Breast epithelium (tissue), 4 donors: ENCODE measurements around the gene CIAO2B. TPM values are rescaled to one million over a fixed set of nuclear protein-coding genes. Genes with fewer than 3 reads are reported as not detected.

Experiments used
- DNase-seq, 2 donors: peaks; one replicate each; pipeline ENCODE4 v3.0.0-alpha.2; 2019; ENCODE audit warnings: low spot score in 2 of 2
- H3K27ac ChIP-seq, 2 donors: fragments of 200-600 bp; sonication (generic) in 1 of 2; one replicate each; pipeline ENCODE4 v1.5.1; 2016 to 2019; ENCODE audit warnings: mild to moderate bottlenecking in 1 of 2
- H3K27me3 ChIP-seq, 2 donors: fragments of 200-600 bp; sonication (generic) in 1 of 2; one replicate each; pipeline versions ENCODE4 v1.5.1 to v1.6.0; 2017 to 2019; ENCODE audit warnings: control low read depth in 1 of 2, mild to moderate bottlenecking in 1 of 2
- H3K36me3 ChIP-seq: fragments of 200-600 bp; one replicate; pipeline ENCODE4 v1.5.1; 2019
- H3K4me1 ChIP-seq, 2 donors: fragments of 200-600 bp; sonication (generic); one replicate each; pipeline ENCODE4 v1.5.1; 2016 to 2019; ENCODE audit warnings: control low read depth in 1 of 2
- H3K4me3 ChIP-seq, 3 donors: fragments of 200-600 bp; sonication (generic); 1 replicate in 2 of 3; 2 replicates in 1 of 3; pipeline ENCODE4 v1.5.1; 2016 to 2019; ENCODE audit warnings: mild to moderate bottlenecking in 3 of 3, moderate library complexity in 2 of 3
- H3K9me3 ChIP-seq, 2 donors: fragments of 200-600 bp; sonication (generic) in 1 of 2; one replicate each; pipeline ENCODE4 v1.5.1; 2016 to 2019; ENCODE audit warnings: control low read depth in 1 of 2
- CTCF ChIP-seq, 3 donors: fragments of 450-650 bp; IDR thresholded peaks; one replicate each; pipeline ENCODE4 v1.5.1; 2016 to 2017; ENCODE audit warnings: antibody characterized with exemption in 3 of 3, mild to moderate bottlenecking in 3 of 3, moderate library complexity in 3 of 3
- POLR2A ChIP-seq: fragments of 450-650 bp; IDR thresholded peaks from one replicate; pipeline ENCODE4 v1.6.1; 2016; ENCODE audit warnings: antibody characterized with exemption, mild to moderate bottlenecking, moderate library complexity
- POLR2AphosphoS5 ChIP-seq, 3 donors: sonication (generic); formaldehyde crosslinking; IDR thresholded peaks; one replicate each; pipeline ENCODE4 v1.6.1; 2017; ENCODE audit warnings: antibody characterized with exemption in 3 of 3
- intact Hi-C: fragments of 100-400 bp; cut with DNase I; formaldehyde crosslinking; loops from one replicate; pipeline ENCODE4 v1.15.1; 2023; ENCODE audit warnings: low total_unique reads
- total RNA-seq, 3 donors: library from RNA; depleted of rRNA; stranded (reverse); fragments of >200 nt; gene quantifications; one replicate each; pipeline ENCODE4 v1.1.0, GENCODE V29; 2016

The CIAO2B gene
- total RNA-seq, 3 donors from 2014 or later, result 45.7 to 77.3 (median 65.4) TPM

- peaks cover 12% of the 10 kb centered on the region for H3K36me3 ChIP-seq
- intact Hi-C loops, result no loop called here
- TF ChIP-seq POLR2A (no peak), CTCF (IDR thresholded peaks at IDR 0.05) (no peak), POLR2AphosphoS5 (IDR thresholded peaks at IDR 0.05) (no peak)
- no peaks in the 10 kb centered on the region for H3K27me3 ChIP-seq
- no peaks in the 10 kb centered on the region for H3K4me1 ChIP-seq
- no peak overlapping the region for H3K4me3 ChIP-seq
- DNase-seq, result no peak
- no peak overlapping the region for H3K27ac ChIP-seq
- no peaks in the 10 kb centered on the region for H3K9me3 ChIP-seq
These were observed 8.8 kb upstream of the CIAO2B start for GRCh38 chr16:66942981-66943380.

- Histone ChIP-seq H3K4me3 (no peak overlapping the region), H3K4me1 (peaks cover 11 to 15% of the 10 kb centered on the region in 2 donors), H3K27me3 (no peaks in the 10 kb centered on the region), H3K9me3 (no peaks in the 10 kb centered on the region), H3K36me3 (peaks cover 12% of the 10 kb centered on the region), H3K27ac (no peak overlapping the region)
- TF ChIP-seq POLR2AphosphoS5 (IDR thresholded peaks at IDR 0.05) (no peak), POLR2A (no peak), CTCF (IDR thresholded peaks at IDR 0.05) (no peak)
- intact Hi-C loops, result no loop called here
- DNase-seq, result no peak
These were observed 6.0 kb upstream of the CIAO2B start for GRCh38 chr16:66940236-66940635.

DNA sequence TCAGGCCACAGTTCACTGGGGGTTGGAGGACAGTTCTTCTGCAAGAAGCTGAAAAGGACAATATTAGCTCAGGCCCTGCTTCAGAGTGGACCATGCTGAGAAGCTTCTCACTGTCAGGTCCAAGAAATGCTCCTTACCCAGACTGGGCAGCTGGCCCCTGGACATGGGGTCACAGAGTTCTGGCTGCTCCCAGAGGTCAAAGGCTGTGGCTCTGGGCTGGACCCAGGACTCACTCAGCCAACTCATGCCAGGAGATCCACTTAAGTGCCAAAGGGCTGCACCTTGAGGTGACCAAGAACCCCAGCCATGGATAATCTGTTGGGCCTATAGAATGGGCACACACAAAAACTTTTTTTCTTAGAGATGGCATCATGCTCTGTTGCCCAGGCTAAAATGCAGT, 5.2 kb upstream of the CIAO2B start:
- peaks cover 11 to 15% of the 10 kb centered on the region in 2 donors for H3K4me1 ChIP-seq
- H3K4me3 ChIP-seq, result no peak overlapping the region
- H3K27me3 ChIP-seq, result no peaks in the 10 kb centered on the region
- DNase-seq, result no peak
- intact Hi-C loops, result no loop called here
- TF ChIP-seq CTCF (IDR thresholded peaks at IDR 0.05) (no peak), POLR2A (no peak), POLR2AphosphoS5 (IDR thresholded peaks at IDR 0.05) (no peak)
- no peak overlapping the region for H3K27ac ChIP-seq
- H3K9me3 ChIP-seq, result no peaks in the 10 kb centered on the region
- peaks cover 12% of the 10 kb centered on the region for H3K36me3 ChIP-seq

- no peak for DNase-seq
- no peak overlapping the region for H3K27ac ChIP-seq
- H3K4me1 ChIP-seq, result peaks cover 11 to 21% of the 10 kb centered on the region in 2 donors
- no peaks in the 10 kb centered on the region for H3K27me3 ChIP-seq
- H3K36me3 ChIP-seq, result peaks cover 12% of the 10 kb centered on the region
- intact Hi-C loops, result no loop called here
- H3K4me3 ChIP-seq, result no peak overlapping the region
- H3K9me3 ChIP-seq, result no peaks in the 10 kb centered on the region
- no peak for TF ChIP-seq CTCF (IDR thresholded peaks at IDR 0.05)
These were observed 3.6 kb upstream of the CIAO2B start for GRCh38 chr16:66937725-66938337.

GRCh38 chr16:66936889-66937554, 2.8 kb upstream of the CIAO2B start:
- no peaks in the 10 kb centered on the region for H3K27me3 ChIP-seq
- intact Hi-C loops, result no loop called here
- H3K27ac ChIP-seq, result no peak overlapping the region
- H3K4me3 ChIP-seq, result no peak overlapping the region
- H3K9me3 ChIP-seq, result no peaks in the 10 kb centered on the region
- peaks cover 11 to 21% of the 10 kb centered on the region in 2 donors for H3K4me1 ChIP-seq
- DNase-seq, result no peak
- no peak for TF ChIP-seq CTCF (IDR thresholded peaks at IDR 0.05)
- TF ChIP-seq POLR2AphosphoS5 (IDR thresholded peaks at IDR 0.05), result no peak
- no peak for TF ChIP-seq POLR2A
- peaks cover 12% of the 10 kb centered on the region for H3K36me3 ChIP-seq
